Activated CD4-positive, alpha-beta T cell treated with anti-CD3 and anti-CD28 coated beads, Interleukin-2, Interleukin-6, amounts not matched to agents 100 ng/mL and 50 ng/mL, durations not matched to agents 16 hours and 8 hours (primary cell): Measurements from ENCODE around the gene PI4KB.
A peak's percentile ranks its signal among the peaks of the same experiment; 100 is the strongest.

Experiments used
- DNase-seq: peaks from one replicate; pipeline ENCODE4 v3.0.0-alpha.2; 2020

Gene PI4KB

GRCh38 chr1:151311011-151311410, 16.2 kb downstream of the PI4KB start:
- no peak for DNase-seq

- DNase-seq: no peak
Measured at GRCh38 chr1:151309811-151310323, 17.3 kb downstream of the PI4KB start.

GRCh38 chr1:151294742-151295462, 32.3 kb downstream of the PI4KB start:
- DNase-seq: no peak

GRCh38 chr1:151293093-151293492, 34.1 kb downstream of the PI4KB start:
- DNase-seq: no peak

GRCh38 chr1:151292207-151293030, 34.8 kb downstream of the PI4KB start:
- no peak for DNase-seq

- DNase-seq: no peak
Measured at GRCh38 chr1:151290709-151291303, 36.4 kb downstream of the PI4KB start.

- DNase-seq: no peak
Measured at GRCh38 chr1:151289991-151290708, 37.1 kb downstream of the PI4KB start.

- no peak for DNase-seq
Measured at GRCh38 chr1:151289080-151289935, 37.9 kb downstream of the PI4KB start.

GRCh38 chr1:151288502-151288901, 38.7 kb downstream of the PI4KB start:
- DNase-seq: no peak

- DNase-seq: no peak
Measured at GRCh38 chr1:151287767-151288500, 39.3 kb downstream of the PI4KB start.

- no peak for DNase-seq
Measured at GRCh38 chr1:151287341-151287699, 39.9 kb downstream of the PI4KB start.

- DNase-seq: no peak
Measured at GRCh38 chr1:151286619-151287340, 40.4 kb downstream of the PI4KB start.

- DNase-seq: no peak
Measured at GRCh38 chr1:151284013-151284577, 43.1 kb downstream of the PI4KB start.

- DNase-seq: peak; percentile 29
Measured at GRCh38 chr1:151282883-151283725, 44.1 kb downstream of the PI4KB start.

- peak; percentile 100 for DNase-seq
Measured at GRCh38 chr1:151281969-151282882, 45.0 kb downstream of the PI4KB start, which contains the start of gene ZNF687. Gene ZNF687, plus strand, starts transcription at chr1:151282299. Its CDS starts 3,993 bp downstream, at chr1:151286292.

GRCh38 chr1:151281225-151281968, 45.8 kb downstream of the PI4KB start:
- peak; percentile 98 for DNase-seq

GRCh38 chr1:151277249-151277648, 50.0 kb downstream of the PI4KB start:
- peak; percentile 44 for DNase-seq
